ENCODE results near the gene BLOC1S5.

Gene BLOC1S5

GRCh38 chr6:8063761-8064637, at the start of gene BLOC1S5:
Gene BLOC1S5, minus strand, starts transcription at chr6:8064389. Its CDS starts 13 bp downstream, at chr6:8064376.
- peak; percentile 99 for DNase-seq

- DNase-seq, result no peak
Measured at GRCh38 chr6:8113131-8113654, 49.0 kb upstream of the BLOC1S5 start.

- no peak for DNase-seq
Measured at GRCh38 chr6:8110725-8111124, 46.5 kb upstream of the BLOC1S5 start.

- no peak for DNase-seq
Measured at GRCh38 chr6:8110117-8110721, 46.0 kb upstream of the BLOC1S5 start.

GRCh38 chr6:8108759-8109539, 44.8 kb upstream of the BLOC1S5 start:
- no peak for DNase-seq

- no peak for DNase-seq
Measured at GRCh38 chr6:8108031-8108660, 44.0 kb upstream of the BLOC1S5 start.

GRCh38 chr6:8105791-8106190, 41.6 kb upstream of the BLOC1S5 start:
- DNase-seq, result no peak

GRCh38 chr6:8103726-8104125, 39.5 kb upstream of the BLOC1S5 start:
- no peak for DNase-seq

GRCh38 chr6:8102122-8102958, 38.2 kb upstream of the BLOC1S5 start, which contains the start of gene EEF1E1:
Gene EEF1E1, minus strand, starts transcription at chr6:8102548. Its CDS starts 27 bp downstream, at chr6:8102521.
- DNase-seq, result peak; percentile 96

GRCh38 chr6:8100159-8100854, 36.1 kb upstream of the BLOC1S5 start:
- DNase-seq, result no peak

GRCh38 chr6:8090650-8091049, 26.5 kb upstream of the BLOC1S5 start:
- DNase-seq, result no peak

GRCh38 chr6:8088886-8089285, 24.7 kb upstream of the BLOC1S5 start:
- DNase-seq, result no peak

- no peak for DNase-seq
Measured at GRCh38 chr6:8087870-8088754, 23.9 kb upstream of the BLOC1S5 start.

- no peak for DNase-seq
Measured at GRCh38 chr6:8086755-8087306, 22.6 kb upstream of the BLOC1S5 start.

- DNase-seq, result no peak
Measured at GRCh38 chr6:8085053-8085511, 20.9 kb upstream of the BLOC1S5 start.

- no peak for DNase-seq
Measured at GRCh38 chr6:8084586-8084985, 20.4 kb upstream of the BLOC1S5 start.

- no peak for DNase-seq
Measured at GRCh38 chr6:8082954-8083858, 19.0 kb upstream of the BLOC1S5 start.

- no peak for DNase-seq
Measured at GRCh38 chr6:8082572-8082953, 18.4 kb upstream of the BLOC1S5 start.

Measured in activated CD8-positive, alpha-beta memory T cell treated with anti-CD3 and anti-CD28 coated beads, Interleukin-2, amount 50 U/mL, for 48 hours (primary cell).